Lower leg skin (tissue), 4 donors: Measurements from ENCODE around the gene ABHD4. TPM values are rescaled to one million over a fixed set of nuclear protein-coding genes. Genes with fewer than 3 reads are reported as not detected.
"Not testable (repeated sequence)": the region's sequence is repeated elsewhere in the genome, so short reads cannot be mapped to it uniquely, and the experiment has no call there.

Source experiments
- DNase-seq, 2 donors: peaks; one replicate each; pipeline ENCODE4 v3.0.0-alpha.2; 2019; ENCODE audit warnings: low spot score in 2 of 2
- H3K4me3 ChIP-seq: fragments of 200-600 bp; sonication (generic); 2 replicates; pipeline ENCODE4 v1.5.1; 2017; ENCODE audit warnings: mild to moderate bottlenecking, low read depth; ENCODE audit not compliant: poor library complexity, severe bottlenecking
- POLR2A ChIP-seq, 2 donors: fragments of 450-650 bp; IDR thresholded peaks; one replicate each; pipeline ENCODE4 v1.6.1; 2016 to 2017; ENCODE audit warnings: antibody characterized with exemption in 2 of 2, mild to moderate bottlenecking in 1 of 2, moderate library complexity in 1 of 2
- WGBS, 2 donors: methylation state at CpG; one replicate each; pipeline ENCODE4 v1.1.5; 2018; 5-methylcytosine and 5-hydroxymethylcytosine counted together
- intact Hi-C: fragments of 100-400 bp; cut with DNase I; formaldehyde crosslinking; loops from one replicate; pipeline ENCODE4 v1.15.0; 2023; ENCODE audit warnings: low total_unique reads
- total RNA-seq, 4 donors: library from RNA; depleted of rRNA; stranded (reverse); fragments of >200 nt; gene quantifications; one replicate each; pipeline ENCODE4 v1.1.0, GENCODE V29; 2016
- TF ChIP-seq, protein P1 (sequence below), 3 donors: fragments of 450-650 bp; IDR thresholded peaks; one replicate each; pipeline ENCODE4 v1.5.1; 2016; ENCODE audit warnings: antibody characterized with exemption in 3 of 3, mild to moderate bottlenecking in 3 of 3, moderate library complexity in 2 of 3

The ABHD4 gene
- total RNA-seq, 4 donors from 2014 or later: 20.5 to 29.3 (median 28.5) TPM

DNA sequence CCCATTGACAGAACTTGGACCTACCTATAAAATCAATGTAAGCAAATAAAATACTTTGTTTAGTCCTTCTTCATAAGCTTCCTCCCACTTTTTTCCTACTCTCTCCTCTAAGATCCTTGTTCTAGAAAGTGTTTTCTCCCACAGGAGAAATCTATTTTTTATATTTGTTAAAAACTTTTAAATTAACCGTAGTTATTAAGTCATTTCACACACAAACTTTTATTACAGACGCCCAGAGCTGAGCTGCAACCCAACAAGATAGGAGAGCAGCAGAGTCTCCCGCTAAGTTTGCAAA is 36.8 kb upstream of the ABHD4 start:
- H3K4me3 ChIP-seq: no peak overlapping the region
- no peak for TF ChIP-seq POLR2A (IDR thresholded peaks at IDR 0.05)
- TF ChIP-seq, protein P1, sequence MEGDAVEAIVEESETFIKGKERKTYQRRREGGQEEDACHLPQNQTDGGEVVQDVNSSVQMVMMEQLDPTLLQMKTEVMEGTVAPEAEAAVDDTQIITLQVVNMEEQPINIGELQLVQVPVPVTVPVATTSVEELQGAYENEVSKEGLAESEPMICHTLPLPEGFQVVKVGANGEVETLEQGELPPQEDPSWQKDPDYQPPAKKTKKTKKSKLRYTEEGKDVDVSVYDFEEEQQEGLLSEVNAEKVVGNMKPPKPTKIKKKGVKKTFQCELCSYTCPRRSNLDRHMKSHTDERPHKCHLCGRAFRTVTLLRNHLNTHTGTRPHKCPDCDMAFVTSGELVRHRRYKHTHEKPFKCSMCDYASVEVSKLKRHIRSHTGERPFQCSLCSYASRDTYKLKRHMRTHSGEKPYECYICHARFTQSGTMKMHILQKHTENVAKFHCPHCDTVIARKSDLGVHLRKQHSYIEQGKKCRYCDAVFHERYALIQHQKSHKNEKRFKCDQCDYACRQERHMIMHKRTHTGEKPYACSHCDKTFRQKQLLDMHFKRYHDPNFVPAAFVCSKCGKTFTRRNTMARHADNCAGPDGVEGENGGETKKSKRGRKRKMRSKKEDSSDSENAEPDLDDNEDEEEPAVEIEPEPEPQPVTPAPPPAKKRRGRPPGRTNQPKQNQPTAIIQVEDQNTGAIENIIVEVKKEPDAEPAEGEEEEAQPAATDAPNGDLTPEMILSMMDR (IDR thresholded peaks at IDR 0.05): no peak
- no peak for DNase-seq
- intact Hi-C loops: loop anchor here (10.0 kb wide), 1 partner anchor 253 kb away; the partner anchor contains the start of gene SLC7A7
- 66 to 67% methylated on average over 3 of the region's 3 CpGs for WGBS, 2 donors

DNA sequence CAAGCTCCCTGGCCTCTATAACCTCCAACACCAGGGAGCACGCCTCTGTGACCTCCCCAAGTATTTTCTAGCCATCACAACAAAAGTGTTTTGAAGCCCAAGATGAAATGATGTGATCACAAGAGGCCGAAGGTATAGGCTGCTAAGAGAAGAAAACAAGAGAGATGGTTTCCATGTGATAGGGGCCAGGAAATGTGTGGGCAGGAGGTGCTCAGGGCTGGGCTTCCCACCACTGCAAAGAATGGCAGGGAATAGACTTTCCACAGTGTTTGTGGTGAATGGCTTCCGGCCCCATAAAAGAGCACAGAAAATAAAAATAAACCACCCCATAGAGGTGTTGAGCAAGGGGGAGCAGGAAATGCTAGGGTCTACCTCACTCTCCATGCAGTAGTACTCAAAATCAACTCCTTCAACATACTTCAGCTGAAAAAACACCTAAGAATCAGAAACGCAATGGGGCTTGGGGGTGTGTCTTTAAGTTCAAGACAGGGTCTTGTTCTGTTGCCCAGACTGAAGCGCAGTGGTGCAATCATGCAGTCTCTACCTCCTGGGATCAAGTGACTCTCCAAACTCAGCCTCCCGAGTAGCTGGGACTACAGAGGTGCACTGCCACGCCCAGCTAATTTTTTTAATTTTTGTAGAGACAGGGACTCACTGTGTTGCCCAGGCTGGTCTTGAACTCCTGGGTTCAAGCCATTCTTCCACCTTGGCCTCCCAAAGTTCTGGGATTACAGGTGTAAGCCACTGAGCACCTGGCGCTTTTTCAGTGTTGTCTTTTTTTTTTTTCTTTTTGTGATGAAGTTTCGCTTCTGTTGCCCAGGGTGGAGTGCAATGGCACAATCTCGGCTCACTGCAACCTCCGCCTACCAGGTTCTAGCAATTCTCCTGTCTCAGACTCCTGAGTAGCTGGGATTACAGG is 36.2 kb upstream of the ABHD4 start:
- TF ChIP-seq, protein P1 (IDR thresholded peaks at IDR 0.05): no peak
- TF ChIP-seq POLR2A (IDR thresholded peaks at IDR 0.05): no peak
- WGBS, 2 donors: 71 to 76% methylated on average over 11 of the region's 11 CpGs
- DNase-seq: no peak
- no peak overlapping the region for H3K4me3 ChIP-seq
- intact Hi-C loops: loop anchor here (10.0 kb wide), 1 partner anchor 253 kb away; the partner anchor contains the start of gene SLC7A7

DNA sequence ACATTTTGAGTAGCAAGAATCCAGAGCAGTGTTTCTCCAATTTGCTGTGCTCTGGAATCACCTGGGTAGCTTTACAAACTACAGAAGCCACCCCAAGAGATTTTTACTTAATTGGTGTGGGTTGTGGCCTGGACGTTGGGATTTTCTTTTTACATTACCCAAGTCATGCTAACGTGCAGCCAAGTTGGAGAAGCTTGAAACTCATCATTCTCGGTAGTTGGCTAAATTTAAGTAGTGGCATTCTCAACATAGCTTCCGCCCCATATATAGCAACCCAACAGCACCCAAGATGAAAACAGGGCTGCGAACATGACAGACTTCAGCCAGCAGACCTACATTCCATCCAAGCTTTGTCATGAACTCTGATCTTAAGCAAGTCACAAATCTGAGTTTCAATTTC is 34.1 kb upstream of the ABHD4 start:
- no peak for DNase-seq
- intact Hi-C loops: loop anchor here (10.0 kb wide), 1 partner anchor 251 kb away; the partner anchor contains the start of gene SLC7A7
- no peak overlapping the region for H3K4me3 ChIP-seq
- 74 to 84% methylated on average over 5 of the region's 5 CpGs for WGBS, 2 donors
- TF ChIP-seq, protein P1 (IDR thresholded peaks at IDR 0.05): no peak
- TF ChIP-seq POLR2A (IDR thresholded peaks at IDR 0.05): no peak

DNA sequence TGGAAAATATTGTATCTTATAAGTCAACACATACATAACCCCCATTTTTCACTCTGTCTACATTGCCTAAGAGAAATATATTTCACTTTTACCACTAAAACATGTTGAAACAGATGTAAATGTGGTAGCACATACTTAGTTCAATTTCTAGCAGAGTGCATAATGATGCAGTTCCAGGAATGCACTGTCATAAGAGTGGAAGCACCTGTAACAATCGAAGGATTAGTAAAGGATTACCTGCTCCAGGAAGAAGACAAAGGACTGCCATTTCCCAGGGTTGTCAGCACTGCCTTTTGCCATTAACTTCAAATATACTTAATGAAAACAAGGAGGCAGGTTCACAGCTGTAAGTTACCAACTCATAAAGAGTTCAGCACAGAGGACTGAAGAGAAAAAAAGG is 33.6 kb upstream of the ABHD4 start:
- intact Hi-C loops: loop anchor here (10.0 kb wide), 1 partner anchor 250 kb away; the partner anchor contains the start of gene SLC7A7
- TF ChIP-seq, protein P1 (IDR thresholded peaks at IDR 0.05): no peak
- no peak for TF ChIP-seq POLR2A (IDR thresholded peaks at IDR 0.05)
- no peak for DNase-seq
- H3K4me3 ChIP-seq: no peak overlapping the region
- 47 to 49% methylated on average over 1 of the region's 1 CpG for WGBS, 2 donors

DNA sequence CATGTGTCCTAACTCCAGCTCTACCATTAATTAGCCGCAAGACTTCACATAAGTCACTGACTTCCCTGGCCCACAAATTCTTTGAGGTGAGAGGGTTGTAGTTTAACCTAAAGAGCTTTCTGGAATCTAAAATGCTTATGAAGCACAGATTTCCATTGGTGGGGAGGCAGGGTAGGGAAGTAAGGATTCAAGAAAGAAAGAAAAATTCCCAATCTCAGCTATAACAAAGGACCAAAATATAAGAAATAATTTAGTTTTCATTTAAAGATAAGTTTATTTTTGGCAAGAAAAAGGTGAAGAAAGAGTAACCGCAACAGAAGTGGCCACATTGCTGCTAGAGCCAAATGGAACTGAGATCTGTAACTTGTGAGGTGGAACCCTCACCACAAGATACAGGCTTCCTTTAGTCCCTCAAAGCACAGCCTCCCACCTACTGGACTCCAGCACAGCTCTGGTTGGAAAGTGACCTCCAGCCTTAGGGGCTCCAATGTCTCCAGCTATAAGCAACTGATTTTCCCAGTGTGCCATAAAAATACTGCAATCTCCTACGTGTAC is 32.6 kb upstream of the ABHD4 start:
- intact Hi-C loops: loop anchor here (10.0 kb wide), 1 partner anchor 249 kb away; the partner anchor contains the start of gene SLC7A7
- no peak overlapping the region for H3K4me3 ChIP-seq
- 82 to 87% methylated on average over 3 of the region's 3 CpGs for WGBS, 2 donors
- DNase-seq: no peak
- TF ChIP-seq, protein P1 (IDR thresholded peaks at IDR 0.05): no peak
- TF ChIP-seq POLR2A (IDR thresholded peaks at IDR 0.05): no peak

DNA sequence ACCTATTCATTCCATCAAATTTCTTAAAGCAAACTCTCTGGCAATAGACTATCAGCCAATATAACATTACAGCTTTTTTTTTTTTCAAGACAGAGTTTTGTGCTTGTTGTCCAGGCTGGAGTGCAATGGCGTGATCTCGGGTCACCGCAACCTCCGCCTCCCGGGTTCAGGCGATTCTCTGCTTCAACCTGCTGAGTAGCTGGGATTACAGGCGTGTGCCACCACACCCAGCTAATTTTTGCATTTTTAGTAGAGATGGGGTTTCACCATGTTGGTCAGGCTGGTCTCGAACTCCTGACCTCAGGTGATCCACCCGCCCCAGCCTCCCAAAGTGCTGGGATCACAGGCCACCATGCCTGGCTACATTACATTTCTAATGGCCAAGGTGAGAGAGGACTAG is 31.8 kb upstream of the ABHD4 start:
- 91 to 93% methylated on average over 9 of the region's 9 CpGs for WGBS, 2 donors
- intact Hi-C loops: loop anchor here (10.0 kb wide), 1 partner anchor 249 kb away; the partner anchor contains the start of gene SLC7A7
- H3K4me3 ChIP-seq, DNase-seq: not testable (repeated sequence)
